Limb (tissue), 2 donors: Measurements from ENCODE around the gene UTP14C.
"Not testable (repeated sequence)": the region's sequence is repeated elsewhere in the genome, so short reads cannot be mapped to it uniquely, and the experiment has no call there.

Experiments
- DNase-seq, 2 donors: peaks; one replicate each; pipeline ENCODE4 v3.0.0-alpha.2; 2016; ENCODE audit errors: extremely low spot score in 2 of 2

The UTP14C gene

GRCh38 chr13:52047463-52047862 is 23.0 kb downstream of the UTP14C start:
- no peak for DNase-seq

DNA sequence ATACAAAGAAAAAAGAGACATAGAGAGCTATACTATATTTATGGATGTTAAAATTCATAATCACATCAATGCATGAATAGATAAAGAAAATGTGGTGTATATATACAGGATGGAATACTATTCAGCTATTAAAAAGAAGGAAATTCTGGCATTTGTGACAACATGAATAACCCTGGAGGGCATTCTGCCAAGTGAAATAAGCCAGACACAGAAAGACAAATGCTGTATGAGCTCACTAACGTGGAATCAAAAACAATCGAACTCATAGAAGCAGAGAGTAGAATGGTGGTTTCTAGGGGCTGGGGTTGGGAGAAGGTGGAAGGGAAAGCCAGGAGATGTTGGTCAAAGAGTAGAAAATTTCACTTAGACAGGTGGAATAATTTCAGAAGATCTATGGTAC is 24.0 kb downstream of the UTP14C start:
- no peak for DNase-seq

DNA sequence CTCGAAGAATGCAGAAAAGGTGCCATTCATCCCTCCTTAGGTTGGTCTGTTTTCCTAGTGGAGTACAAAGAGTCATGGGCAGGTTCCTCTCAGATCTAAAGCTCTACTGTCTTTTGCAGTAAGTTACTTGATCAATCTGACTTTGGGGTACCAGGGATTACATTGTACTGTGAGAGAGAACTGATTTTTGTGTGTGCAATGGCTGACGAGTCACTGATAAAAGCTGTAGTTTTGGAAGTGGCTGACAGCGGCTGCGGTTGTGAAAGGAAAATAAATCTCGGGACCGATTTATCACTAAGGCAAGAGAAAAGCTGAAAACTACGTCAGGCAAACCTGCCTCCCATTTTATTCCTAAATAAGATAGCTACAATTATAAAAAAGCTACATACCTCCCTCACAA is 26.9 kb downstream of the UTP14C start:
- DNase-seq = no peak

DNA sequence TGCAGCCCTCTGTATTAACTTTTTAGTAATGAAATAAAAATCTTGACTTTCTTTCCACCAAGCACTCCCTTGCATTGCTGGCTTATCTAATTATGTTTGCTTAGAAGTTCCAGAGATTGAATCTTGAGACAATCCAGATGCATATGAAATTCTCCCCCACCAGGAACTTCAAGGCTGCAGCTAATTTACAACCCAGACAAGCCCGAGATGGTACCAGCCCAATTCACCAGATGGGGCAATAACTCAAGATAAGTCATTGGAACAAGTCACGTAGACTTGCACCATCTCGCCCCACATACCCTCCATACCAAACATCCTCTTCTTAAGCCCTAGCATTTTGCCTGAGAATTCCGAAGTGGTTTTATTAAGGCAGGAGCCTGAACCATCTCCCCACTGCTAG is 29.0 kb downstream of the UTP14C start:
- no peak for DNase-seq

DNA sequence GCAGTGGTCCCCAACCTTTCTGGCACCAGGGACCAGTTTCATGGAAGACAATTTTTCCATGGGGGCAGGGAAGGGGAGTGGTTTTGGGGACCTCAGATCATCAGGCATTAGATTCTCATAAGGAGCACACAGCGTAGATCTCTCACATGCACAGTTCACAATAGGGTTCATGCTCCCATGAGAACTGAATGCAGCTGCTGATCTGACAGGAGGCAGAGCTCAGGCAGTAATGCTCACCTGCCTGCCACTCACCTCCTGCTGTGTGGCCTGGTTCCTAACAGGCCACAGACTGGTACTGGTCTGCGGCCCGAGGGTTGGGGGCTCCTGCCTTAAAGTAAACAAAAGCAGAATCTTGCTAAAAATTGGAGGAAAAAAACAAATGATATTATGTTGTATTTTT is 36.6 kb downstream of the UTP14C start:
- not testable (repeated sequence) for DNase-seq

DNA sequence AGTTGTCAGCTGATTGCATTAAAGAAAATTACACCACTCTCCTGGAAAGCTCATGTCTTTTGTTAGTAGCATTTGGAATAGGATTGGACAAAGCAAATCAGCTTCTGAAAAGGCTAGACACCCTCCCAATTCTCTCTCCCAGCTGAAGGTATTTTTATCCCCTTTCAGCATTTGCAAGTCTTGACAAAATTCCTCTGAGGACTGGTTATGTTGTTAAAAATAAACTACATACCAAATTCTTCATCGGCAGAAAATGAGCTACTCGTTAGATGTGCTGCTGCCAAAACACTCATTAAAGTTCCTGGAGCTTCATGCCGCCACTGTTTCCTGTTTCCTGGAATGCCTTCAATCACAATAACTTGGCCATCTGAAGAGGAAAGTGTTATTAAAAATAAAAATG is 37.1 kb downstream of the UTP14C start:
- no peak for DNase-seq

- no peak for DNase-seq
These were observed 42.7 kb downstream of the UTP14C start for GRCh38 chr13:52067237-52067636.

DNA sequence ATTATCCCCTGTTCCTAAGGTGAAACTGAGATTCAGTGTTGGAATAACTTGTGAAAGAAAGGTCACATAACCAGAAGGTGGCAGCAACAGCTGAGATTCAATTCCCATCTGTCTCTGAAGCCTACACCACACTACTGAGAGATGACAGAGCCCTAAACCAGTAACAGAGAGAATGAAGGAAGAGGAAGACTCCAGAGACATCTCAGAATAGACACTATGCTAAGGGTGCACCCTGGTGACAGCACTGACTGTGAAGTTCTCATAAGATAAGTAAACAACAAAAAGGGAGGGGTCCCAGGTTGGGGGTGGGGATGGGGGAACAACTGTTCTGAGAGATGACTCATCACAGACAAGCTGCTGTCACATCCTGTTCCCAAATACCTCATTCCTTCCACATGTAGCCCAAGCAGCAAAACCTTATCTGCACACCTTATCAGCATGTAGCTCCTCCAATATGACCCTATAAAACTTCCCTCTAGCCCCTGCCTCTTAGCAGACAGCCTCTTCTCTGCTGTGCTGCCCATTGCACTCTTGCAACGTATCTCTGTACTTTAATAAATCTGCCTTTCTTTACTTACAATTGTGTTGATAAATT is 46.5 kb downstream of the UTP14C start:
- no peak for DNase-seq
